H9 (cell line): ENCODE results near the gene TNKS2. TPM values are rescaled to one million over a fixed set of nuclear protein-coding genes. Genes with fewer than 3 reads are reported as not detected.

Experiments
- DNase-seq: peaks from one replicate; pipeline ENCODE4 v3.0.0-alpha.2; 2017
- H2AFZ ChIP-seq: one replicate; pipeline ENCODE4 v1.6.1; 2013; ENCODE audit warnings: mild to moderate bottlenecking, low read length, control low read depth, moderate library complexity
- H2AK5ac ChIP-seq: 2 replicates; pipeline ENCODE4 v1.6.1; 2013; ENCODE audit warnings: low read length, control low read depth, mixed read lengths; ENCODE audit not compliant: insufficient read length
- H2BK120ac ChIP-seq: one replicate; pipeline ENCODE4 v1.6.1; 2013; ENCODE audit warnings: low read depth, mild to moderate bottlenecking, low read length, control low read depth, inconsistent platforms; ENCODE audit not compliant: poor library complexity, severe bottlenecking
- H2BK12ac ChIP-seq: 2 replicates; pipeline ENCODE4 v1.6.1; 2013; ENCODE audit warnings: low read length, control low read depth, mixed read lengths, low read depth; ENCODE audit not compliant: insufficient read length
- H2BK15ac ChIP-seq: 2 replicates; pipeline ENCODE4 v1.6.1; 2013; ENCODE audit warnings: low read depth, low read length, control low read depth
- H2BK20ac ChIP-seq: one replicate; pipeline ENCODE4 v1.6.1; 2013; ENCODE audit warnings: low read depth, mild to moderate bottlenecking, low read length, control low read depth, inconsistent platforms; ENCODE audit not compliant: poor library complexity, severe bottlenecking
- H2BK5ac ChIP-seq: 2 replicates; pipeline ENCODE4 v1.6.1; 2013; ENCODE audit warnings: low read length, control low read depth, mixed read lengths; ENCODE audit not compliant: insufficient read length
- H3K14ac ChIP-seq: 2 replicates; pipeline ENCODE4 v1.6.1; 2013; ENCODE audit warnings: low read length, control low read depth; ENCODE audit not compliant: insufficient read depth
- H3K18ac ChIP-seq: 2 replicates; pipeline ENCODE4 v1.6.1; 2013; ENCODE audit warnings: low read depth, mild to moderate bottlenecking, mixed read lengths, low read length, control low read depth; ENCODE audit not compliant: insufficient read length
- H3K23ac ChIP-seq: 2 replicates; pipeline ENCODE4 v1.6.1; 2013; ENCODE audit warnings: low read length, control low read depth, mixed read lengths, low read depth; ENCODE audit not compliant: insufficient read length
- H3K23me2 ChIP-seq: 2 replicates; pipeline ENCODE4 v1.6.1; 2013; ENCODE audit warnings: low read depth, mild to moderate bottlenecking, mixed read lengths, low read length, control low read depth; ENCODE audit not compliant: insufficient read length, poor library complexity, severe bottlenecking
- H3K27ac ChIP-seq: 2 replicates; pipeline ENCODE4 v1.5.1; 2013; ENCODE audit warnings: low read length, control low read depth, mixed read lengths, low read depth; ENCODE audit not compliant: insufficient read length
- H3K27me3 ChIP-seq: 2 replicates; pipeline ENCODE4 v1.6.1; 2013; ENCODE audit warnings: low read length, control low read depth, inconsistent platforms; ENCODE audit not compliant: insufficient read depth
- H3K4ac ChIP-seq: 2 replicates; pipeline ENCODE4 v1.6.1; 2013; ENCODE audit warnings: low read depth, mild to moderate bottlenecking, control low read depth, inconsistent platforms, low read length, moderate library complexity
- H3K4me1 ChIP-seq: 2 replicates; pipeline ENCODE4 v1.6.1; 2013; ENCODE audit warnings: low read length, control low read depth, inconsistent platforms; ENCODE audit not compliant: insufficient read depth
- H3K4me2 ChIP-seq: 2 replicates; pipeline ENCODE4 v1.6.1; 2013; ENCODE audit warnings: low read length, control low read depth, mixed read lengths; ENCODE audit not compliant: insufficient read length, insufficient read depth
- H3K56ac ChIP-seq: 2 replicates; pipeline ENCODE4 v1.6.1; 2013; ENCODE audit warnings: low read depth, mild to moderate bottlenecking, mixed read lengths, low read length, control low read depth; ENCODE audit not compliant: insufficient read length
- H3K79me1 ChIP-seq: 2 replicates; pipeline ENCODE4 v1.6.1; 2013; ENCODE audit warnings: low read depth, mild to moderate bottlenecking, moderate library complexity, low read length, control low read depth, inconsistent platforms; ENCODE audit not compliant: insufficient read depth, poor library complexity, severe bottlenecking
- H3K79me2 ChIP-seq: 2 replicates; pipeline ENCODE4 v1.6.1; 2013; ENCODE audit warnings: low read length, control low read depth, inconsistent platforms; ENCODE audit not compliant: insufficient read depth
- H3K9ac ChIP-seq: 2 replicates; pipeline ENCODE4 v1.6.1; 2013; ENCODE audit warnings: low read length, control low read depth, mixed read lengths; ENCODE audit not compliant: insufficient read length; ENCODE audit errors: extremely low read depth
- H3K9me3 ChIP-seq: one replicate; pipeline ENCODE4 v1.6.1; 2013; ENCODE audit warnings: low read depth, low read length, inconsistent platforms; ENCODE audit not compliant: control insufficient read depth
- H3T11ph ChIP-seq: one replicate; pipeline ENCODE4 v1.6.1; 2013; ENCODE audit warnings: mild to moderate bottlenecking, low read length, control low read depth, inconsistent platforms
- H4K20me1 ChIP-seq: one replicate; pipeline ENCODE4 v1.6.1; 2013; ENCODE audit not compliant: control insufficient read depth, insufficient read length, insufficient read depth
- H4K5ac ChIP-seq: 2 replicates; pipeline ENCODE4 v1.6.1; 2013; ENCODE audit warnings: low read depth, mild to moderate bottlenecking, mixed read lengths, low read length, control low read depth; ENCODE audit not compliant: insufficient read length
- H4K8ac ChIP-seq: replicated peaks from 2 replicates; pipeline ENCODE4 v1.6.1; 2013; ENCODE audit warnings: low read length, control low read depth, mixed read lengths, low read depth; ENCODE audit not compliant: insufficient read length
- H4K91ac ChIP-seq: 2 replicates; pipeline ENCODE4 v1.6.1; 2013; ENCODE audit warnings: low read depth, mild to moderate bottlenecking, moderate library complexity, mixed read lengths, low read length, control low read depth; ENCODE audit not compliant: insufficient read length
- H3K27ac Mint-ChIP-seq, 3 experiments: 2 replicates in 2 of 3; 3 replicates in 1 of 3; pipeline ENCODE4 v1.8.0; 2020 to 2021; ENCODE audit warnings: mixed read lengths in 3 of 3, mild to moderate bottlenecking in 1 of 3, moderate library complexity in 1 of 3
- H3K27me3 Mint-ChIP-seq: 2 replicates; pipeline ENCODE4 v1.8.0; 2021; ENCODE audit warnings: low read depth, mild to moderate bottlenecking, moderate library complexity, mixed read lengths
- H3K36me3 Mint-ChIP-seq, 3 experiments: 2 replicates in 2 of 3; 3 replicates in 1 of 3; pipeline ENCODE4 v1.8.0; 2020 to 2021; ENCODE audit warnings: low read depth in 3 of 3, mixed read lengths in 3 of 3; ENCODE audit not compliant: insufficient read depth in 1 of 3
- H3K4me1 Mint-ChIP-seq, 2 experiments: 2 replicates each; pipeline ENCODE4 v1.8.0; 2020; ENCODE audit warnings: mixed read lengths in 2 of 2
- H3K4me3 Mint-ChIP-seq, 2 experiments: 2 replicates in 1 of 2; 3 replicates in 1 of 2; pipeline ENCODE4 v1.8.0; 2020 to 2021; ENCODE audit warnings: mild to moderate bottlenecking in 2 of 2, mixed read lengths in 2 of 2, moderate library complexity in 1 of 2
- H3K9me3 Mint-ChIP-seq, 2 experiments: 2 replicates in 1 of 2; 3 replicates in 1 of 2; pipeline ENCODE4 v1.8.0; 2020; ENCODE audit warnings: mild to moderate bottlenecking in 2 of 2, mixed read lengths in 2 of 2, moderate library complexity in 1 of 2
- CTCF ChIP-seq: fragments of 200-600 bp; sonication (generic); conservative IDR thresholded peaks from 3 replicates; pipeline ENCODE4 v1.8.0; 2021; ENCODE audit warnings: antibody characterized with exemption, mild to moderate bottlenecking
- WGBS: extraction: QIAGEN DNeasy Blood & Tissue Kit; methylation state at CpG from one replicate; pipeline ENCODE4 v1.1.7; 2013; ENCODE audit warnings: missing lambda C conversion rate, low lambda C conversion rate, mixed read lengths; ENCODE audit not compliant: insufficient read length; ENCODE audit errors: extremely low coverage; 5-methylcytosine and 5-hydroxymethylcytosine counted together
- total RNA-seq: library from RNA; stranded (reverse); gene quantifications from 2 replicates; pipeline ENCODE4 v1.2.1, GENCODE V29; 2021

TNKS2 gene
- total RNA-seq, 1 experiment from 2014 or later: 58.9 TPM

DNA sequence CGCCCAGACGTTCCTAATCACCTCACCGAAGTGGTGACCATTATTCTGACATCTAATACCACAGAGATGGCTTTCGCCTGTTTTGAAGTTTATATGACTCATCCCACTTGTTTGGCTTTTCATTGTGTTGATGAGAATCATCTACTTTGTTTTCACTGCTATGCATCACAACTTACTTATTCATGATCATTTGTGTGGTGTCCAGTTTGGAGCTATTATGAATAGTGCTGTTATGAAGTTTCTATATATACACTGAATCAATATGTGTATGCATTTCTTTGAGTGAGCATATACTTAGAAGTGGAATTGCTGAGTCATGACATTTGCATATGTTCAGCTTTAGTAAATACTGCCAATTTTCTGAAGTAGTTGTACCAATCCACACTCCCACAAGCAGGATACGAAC, 38.6 kb upstream of the TNKS2 start:
- no peak for TF ChIP-seq CTCF
- H2BK12ac ChIP-seq: no peak overlapping the region
- no peak overlapping the region for H2BK5ac ChIP-seq
- no peaks in the 10 kb centered on the region for H3K27me3 ChIP-seq
- no peak overlapping the region for H3K4me2 ChIP-seq
- no peak overlapping the region for H4K5ac ChIP-seq
- Mint-ChIP-seq H3K4me3 (no peak overlapping the region), H3K9me3 (peaks cover 10% of the 10 kb centered on the region in 2 experiments; a peak in 4 of 5 replicates), H3K36me3 (peaks cover 0 to 8% (median 3%) of the 10 kb centered on the region in 3 experiments; a peak in 4 of 7 replicates), H3K27ac (no peak overlapping the region), H3K27me3 (no peaks in the 10 kb centered on the region), H3K4me1 (peaks cover 7% of the 10 kb centered on the region in 2 experiments; a peak in 3 of 4 replicates)
- no peaks in the 10 kb centered on the region for H3K79me2 ChIP-seq
- H3K56ac ChIP-seq: no peak overlapping the region
- no CpG with 5 or more reads among the region's 5 CpGs for WGBS
- no peaks in the 10 kb centered on the region for H3K4me1 ChIP-seq
- H3K23me2 ChIP-seq: no peaks in the 10 kb centered on the region
- H3K23ac ChIP-seq: no peak overlapping the region
- H3K4ac ChIP-seq: no peak overlapping the region
- no peak overlapping the region for H2AFZ ChIP-seq
- no peaks in the 10 kb centered on the region for H3K9me3 ChIP-seq
- no peak overlapping the region for H3K27ac ChIP-seq
- no peaks in the 10 kb centered on the region for H4K20me1 ChIP-seq
- H2BK15ac ChIP-seq: no peak overlapping the region
- H4K8ac ChIP-seq: no peak overlapping the region
- no peak overlapping the region for H3T11ph ChIP-seq
- no peak overlapping the region for H4K91ac ChIP-seq
- no peak overlapping the region for H2AK5ac ChIP-seq
- H3K18ac ChIP-seq: no peak overlapping the region
- no peak overlapping the region for H3K14ac ChIP-seq
- no peak overlapping the region for H2BK20ac ChIP-seq
- no peaks in the 10 kb centered on the region for H3K79me1 ChIP-seq
- no peak overlapping the region for H2BK120ac ChIP-seq
- no peak for DNase-seq
- no peak overlapping the region for H3K9ac ChIP-seq
